Measurements from ENCODE around the gene DMTF1.
"Not testable (repeated sequence)": the region's sequence is repeated elsewhere in the genome, so short reads cannot be mapped to it uniquely, and the experiment has no call there.

The DMTF1 gene

DNA sequence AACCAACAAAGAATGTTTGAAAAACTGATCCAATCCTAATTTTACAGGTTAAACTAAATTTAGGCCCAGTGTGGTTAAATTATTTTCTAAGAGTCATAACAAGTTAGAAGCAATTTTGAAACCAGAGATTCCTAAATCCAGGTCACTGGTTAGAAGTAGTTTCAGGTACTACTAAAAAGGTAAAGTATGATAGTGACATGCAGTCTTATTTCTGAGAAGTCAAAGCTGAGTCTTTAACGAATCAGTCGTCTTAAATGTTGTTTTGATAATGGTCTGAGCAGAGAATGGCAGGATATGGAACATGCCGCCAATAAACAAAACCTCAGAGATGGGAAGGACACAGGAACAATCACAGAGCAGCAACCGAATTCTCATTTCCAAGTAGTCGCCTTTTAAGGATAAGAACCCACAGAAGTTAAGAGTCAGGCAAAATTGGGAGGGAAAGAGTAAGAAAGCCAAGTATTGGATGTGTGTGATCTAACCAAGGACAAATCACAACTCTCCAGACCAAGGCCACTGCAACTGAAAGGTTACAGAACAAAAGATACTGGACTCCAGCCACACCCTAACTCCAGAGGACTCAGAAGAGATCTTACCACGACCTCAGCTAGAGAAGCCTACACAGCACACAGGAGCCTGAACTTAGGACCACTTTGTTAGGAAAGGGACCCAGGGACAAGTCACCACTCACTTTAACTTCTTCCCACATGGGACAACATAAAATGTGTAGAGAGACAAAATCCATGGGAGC lies 47.6 kb downstream of the DMTF1 start:
- no peak for DNase-seq (ENCODE audit: low spot score)

GRCh38 chr7:87202208-87202607 lies 50.0 kb downstream of the DMTF1 start:
- no peak for DNase-seq (ENCODE audit: low spot score)

DNA sequence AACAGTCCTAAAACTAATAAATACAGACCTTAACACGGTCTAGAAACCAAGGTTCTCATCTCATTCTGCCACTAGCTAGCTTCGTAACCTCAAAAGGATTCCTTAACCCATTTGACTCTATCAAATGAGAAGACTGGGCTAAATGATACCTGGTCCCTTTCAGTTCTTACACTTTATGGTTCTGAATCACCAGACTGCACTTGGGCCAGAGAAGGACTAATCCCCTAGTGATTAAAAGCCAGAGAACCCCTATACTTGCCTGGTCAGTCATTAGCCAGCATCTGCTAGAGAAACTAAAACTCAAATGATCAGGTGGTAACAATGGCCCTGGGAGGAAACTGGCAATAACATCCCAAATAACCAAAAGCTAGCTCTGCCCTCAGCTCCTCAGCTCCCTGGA lies 50.5 kb downstream of the DMTF1 start:
- DNase-seq (ENCODE audit: low spot score), result no peak

- not testable (repeated sequence) for DNase-seq (ENCODE audit: low spot score)
Observed at GRCh38 chr7:87203929-87204328, 51.7 kb downstream of the DMTF1 start.

DNA sequence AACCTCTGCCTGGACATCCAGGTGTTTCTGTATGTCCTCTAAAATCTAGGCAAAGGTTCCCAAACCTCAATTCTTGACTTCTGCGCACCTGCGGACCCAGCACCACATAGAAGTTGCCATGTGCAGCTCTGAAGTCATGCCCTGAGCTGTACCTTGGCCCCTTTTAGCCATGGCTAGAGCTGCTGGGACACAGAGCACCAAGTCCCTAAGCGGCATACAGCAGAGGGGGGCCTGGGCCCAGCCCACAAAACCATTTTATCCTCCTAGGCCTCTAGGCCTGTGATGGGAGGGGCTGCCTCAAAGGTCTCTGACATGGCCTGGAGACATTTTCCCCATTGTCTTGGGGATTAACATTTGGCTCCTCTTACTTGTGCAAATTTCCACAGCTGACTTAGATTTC lies 52.7 kb downstream of the DMTF1 start:
- no peak for DNase-seq (ENCODE audit: low spot score)

DNA sequence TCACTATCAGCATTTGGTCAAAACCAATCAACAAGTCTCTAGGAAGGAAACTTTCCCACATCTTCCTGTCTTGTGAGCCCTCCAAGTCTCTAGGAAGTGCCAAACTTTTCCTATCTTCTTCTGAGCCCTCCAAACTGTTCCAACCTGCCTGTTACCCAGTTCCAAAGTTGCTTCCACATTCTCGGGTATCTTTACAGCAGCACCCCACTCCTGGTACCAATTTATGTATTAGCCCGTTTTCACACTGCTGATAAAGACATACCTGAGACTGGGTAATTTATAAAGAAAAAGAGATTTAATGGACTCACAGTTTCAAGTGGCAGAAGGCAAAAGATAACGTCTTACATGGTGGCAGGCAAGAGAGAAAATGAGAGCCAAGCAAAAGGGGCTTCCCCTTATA lies 53.4 kb downstream of the DMTF1 start:
- DNase-seq (ENCODE audit: low spot score), result not testable (repeated sequence)

- DNase-seq (ENCODE audit: low spot score), result no peak
Observed at GRCh38 chr7:87206361-87206760, 54.1 kb downstream of the DMTF1 start.

GRCh38 chr7:87209295-87209924 lies 57.2 kb downstream of the DMTF1 start:
- DNase-seq (ENCODE audit: low spot score), result no peak

GRCh38 chr7:87210506-87210905 lies 58.3 kb downstream of the DMTF1 start:
- DNase-seq (ENCODE audit: low spot score), result no peak

- DNase-seq (ENCODE audit: low spot score), result no peak
Observed at GRCh38 chr7:87212498-87212897, 60.2 kb downstream of the DMTF1 start.

DNA sequence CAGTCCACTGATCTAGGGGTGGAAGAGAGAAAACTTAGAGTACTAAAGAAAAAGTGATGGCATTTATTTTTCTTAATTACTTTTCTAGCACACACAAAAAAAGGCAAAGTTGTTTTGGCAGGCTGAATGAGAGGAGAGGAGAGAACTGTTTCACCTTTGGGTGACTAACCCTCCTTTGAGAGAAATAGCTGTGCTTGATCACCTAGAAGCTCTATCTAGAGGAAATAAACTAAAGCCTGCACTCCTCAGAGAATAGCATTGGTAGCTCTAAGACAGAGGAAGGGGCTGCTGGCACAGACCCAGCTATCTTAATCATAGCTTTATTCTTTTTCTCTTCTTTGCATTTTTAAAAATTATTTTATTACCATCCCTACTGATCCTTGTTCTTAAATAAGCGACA lies 61.0 kb downstream of the DMTF1 start:
- no peak for DNase-seq (ENCODE audit: low spot score)

- DNase-seq (ENCODE audit: low spot score), result no peak
Observed at GRCh38 chr7:87213811-87214210, 61.6 kb downstream of the DMTF1 start.

DNA sequence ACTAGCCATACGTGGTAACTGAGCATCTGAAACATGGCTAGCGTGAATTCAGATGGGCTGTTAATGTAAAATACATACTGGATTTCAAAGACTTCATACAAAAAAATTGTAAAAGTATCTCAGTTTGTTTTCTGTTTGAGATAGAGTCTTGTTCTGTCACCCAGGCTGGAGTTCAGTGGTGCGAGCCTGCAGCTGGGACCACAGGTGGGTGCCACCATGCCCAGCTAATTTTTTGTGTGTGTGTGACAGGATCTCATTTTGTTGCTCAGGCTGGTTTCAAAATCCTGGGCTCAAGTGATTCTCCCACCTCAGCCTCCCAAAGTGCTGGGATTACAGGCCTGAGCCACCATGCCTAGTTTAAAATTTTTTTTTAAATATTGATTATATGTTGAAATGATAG lies 62.8 kb downstream of the DMTF1 start:
- no peak for DNase-seq (ENCODE audit: low spot score)

- DNase-seq (ENCODE audit: low spot score), result no peak
Observed at GRCh38 chr7:87216701-87217508, 64.7 kb downstream of the DMTF1 start.

DNA sequence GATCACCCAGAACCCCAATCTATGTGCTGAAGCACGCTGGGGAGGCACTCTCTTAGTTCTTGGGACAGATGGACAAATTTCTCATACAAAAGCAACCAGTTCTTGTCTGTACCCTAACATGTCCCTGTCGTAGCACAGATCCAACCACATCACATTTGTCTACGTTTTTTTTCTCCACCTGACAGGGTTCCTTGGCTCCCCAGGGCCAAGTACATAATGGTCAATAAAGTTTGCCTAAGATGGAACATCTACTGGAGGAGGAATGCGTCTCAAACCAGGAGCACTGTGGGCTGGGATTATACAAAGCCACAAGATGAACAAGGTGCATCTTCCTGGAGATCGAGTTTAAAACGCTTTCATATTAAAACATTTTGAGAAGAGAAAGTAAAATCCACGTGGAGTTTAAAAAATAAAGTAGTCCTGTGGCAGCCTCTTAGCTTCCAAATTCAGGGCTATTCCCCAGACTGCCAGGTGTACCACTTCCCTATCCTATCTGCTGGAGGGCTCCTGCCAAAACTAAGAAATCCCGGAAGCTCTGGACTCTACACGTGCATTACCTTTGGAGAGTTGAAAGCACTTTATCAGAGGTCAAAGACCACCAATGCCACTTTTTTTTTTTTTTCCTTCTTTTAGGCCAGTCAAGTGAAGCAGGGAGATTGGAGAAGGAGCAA lies 65.9 kb downstream of the DMTF1 start:
- no peak for DNase-seq (ENCODE audit: low spot score)

DNA sequence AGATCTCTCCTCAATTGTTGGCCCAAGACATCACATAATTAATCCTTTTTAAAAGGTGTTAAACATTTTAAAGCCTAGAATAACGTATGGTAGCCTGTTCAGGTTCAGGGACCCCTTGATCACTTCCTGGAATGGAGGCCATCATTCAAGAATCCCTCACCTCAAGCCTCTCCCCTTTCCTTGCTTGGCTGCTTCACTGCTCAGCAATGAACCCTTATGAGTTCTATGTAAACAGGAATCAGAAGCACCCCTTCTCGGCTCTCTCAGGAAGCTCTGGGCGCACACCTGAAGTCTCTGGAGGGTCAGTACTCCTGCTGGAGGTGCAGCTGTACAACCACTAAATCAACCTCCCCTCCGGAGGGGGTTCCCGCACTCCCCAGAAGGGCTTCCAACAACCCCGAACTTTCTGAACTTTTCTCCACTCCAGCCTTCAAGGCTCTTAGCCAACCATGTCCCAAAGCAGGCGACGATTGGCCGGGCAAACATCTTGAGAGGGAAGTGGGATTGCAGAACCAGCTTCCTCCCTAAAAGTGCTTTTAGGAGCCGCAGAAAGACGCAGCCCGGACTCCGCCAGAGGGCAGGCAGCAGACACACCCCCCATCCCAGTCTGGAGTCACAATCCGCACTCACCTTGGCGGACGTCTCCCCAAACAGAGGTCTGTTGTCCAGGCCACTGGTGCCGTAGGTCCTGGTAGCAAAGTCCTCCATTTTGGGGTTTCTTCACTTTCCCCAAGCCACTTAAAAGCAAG lies 66.7 kb downstream of the DMTF1 start:
- DNase-seq (ENCODE audit: low spot score), result peak; percentile 70

DNA sequence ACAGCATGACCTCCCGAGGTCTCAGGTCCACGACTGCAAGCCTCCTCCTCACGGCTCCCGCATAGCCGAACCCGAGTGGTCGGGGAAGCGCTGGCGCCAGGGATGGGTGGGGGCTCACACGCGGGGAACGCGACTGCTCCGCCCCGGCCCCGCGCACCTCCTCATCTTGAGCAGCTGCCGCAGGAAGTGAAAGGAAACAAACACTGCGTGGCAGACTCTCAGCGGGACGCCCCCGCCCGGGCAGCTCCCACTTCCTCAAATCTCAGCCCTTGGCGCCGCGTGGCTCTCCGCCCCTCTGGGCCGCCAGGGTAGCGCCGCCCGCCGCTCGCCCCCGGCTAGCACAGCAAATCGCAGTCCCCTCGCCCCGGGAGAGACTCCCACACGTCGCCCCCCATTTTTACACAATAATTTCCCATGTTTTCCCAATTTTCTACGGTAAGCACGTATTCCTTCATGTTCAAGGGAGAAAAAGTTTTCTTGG lies 67.3 kb downstream of the DMTF1 start, which contains the start of gene TMEM243:
Gene TMEM243 (minus strand): TSS at position 188 of the 481 bp plus-strand sequence. CDS start 229 bp downstream, outside the sequence.
- peak; percentile 67 for DNase-seq (ENCODE audit: low spot score)

DNA sequence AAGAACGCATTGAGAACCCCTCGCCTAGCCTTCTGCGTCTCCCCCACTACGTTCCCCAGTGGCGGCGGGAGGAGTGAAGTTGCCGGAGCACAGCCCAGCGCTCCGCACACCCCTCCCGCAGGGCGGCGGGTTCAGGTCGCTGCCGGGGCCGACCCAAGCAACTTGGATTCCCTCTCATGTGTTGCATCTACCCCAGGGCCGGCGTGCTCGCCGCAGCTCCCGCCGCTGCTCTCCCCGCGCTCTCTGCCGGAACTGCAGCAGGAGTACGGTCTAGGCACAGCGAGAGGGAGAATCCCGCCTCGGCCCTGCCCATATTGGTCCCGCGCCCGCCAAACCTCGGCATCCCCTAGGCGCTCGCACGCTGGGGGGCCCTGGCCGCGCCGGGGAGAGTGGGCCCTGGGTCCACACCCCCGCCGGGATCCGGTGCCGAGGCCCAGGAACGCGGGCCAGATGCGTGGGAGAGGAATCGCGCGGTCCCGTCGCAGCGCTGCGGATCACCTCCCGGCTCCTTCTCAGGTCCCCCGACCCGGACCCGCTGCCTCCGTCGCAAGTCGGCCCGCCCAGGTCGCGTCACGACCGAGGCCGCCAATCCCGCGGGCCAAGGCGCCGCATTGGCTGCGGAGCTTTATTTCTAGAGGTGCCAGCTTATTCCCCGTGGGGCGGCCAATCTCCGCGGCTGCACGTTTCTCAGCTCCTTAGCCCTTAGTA lies 67.9 kb downstream of the DMTF1 start:
- DNase-seq (ENCODE audit: low spot score), result peak; percentile 98

GRCh38 chr7:87220734-87221215 lies 68.5 kb downstream of the DMTF1 start:
- DNase-seq (ENCODE audit: low spot score), result no peak

GRCh38 chr7:87223666-87224065 lies 71.4 kb downstream of the DMTF1 start:
- no peak for DNase-seq (ENCODE audit: low spot score)

- DNase-seq (ENCODE audit: low spot score), result no peak
Observed at GRCh38 chr7:87225696-87226095, 73.4 kb downstream of the DMTF1 start.

All from iPS-NIHi11 (cell line).